ENCODE data around the gene TMEM263.

Gene TMEM263

DNA sequence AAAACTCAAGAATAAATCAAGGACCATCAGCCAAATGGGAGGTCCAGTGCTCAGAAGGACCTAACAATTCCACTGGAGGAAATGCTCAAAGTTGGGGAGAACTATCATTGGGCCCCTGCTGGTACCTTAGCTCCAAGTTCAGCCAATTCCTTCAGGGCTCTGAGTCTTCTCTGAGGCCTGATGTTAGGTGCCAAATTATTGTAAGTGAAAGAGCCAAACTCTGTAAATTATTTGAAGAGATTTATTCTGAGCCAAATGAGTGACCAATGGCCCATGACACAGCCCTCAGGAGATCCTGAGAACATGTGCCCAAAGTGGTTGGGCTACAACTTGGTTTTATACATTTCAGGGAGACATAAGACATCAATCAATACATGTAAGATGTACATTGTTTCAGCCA, 8.2 kb upstream of the TMEM263 start:
- DNase-seq (ENCODE audit: low read depth): no peak

DNA sequence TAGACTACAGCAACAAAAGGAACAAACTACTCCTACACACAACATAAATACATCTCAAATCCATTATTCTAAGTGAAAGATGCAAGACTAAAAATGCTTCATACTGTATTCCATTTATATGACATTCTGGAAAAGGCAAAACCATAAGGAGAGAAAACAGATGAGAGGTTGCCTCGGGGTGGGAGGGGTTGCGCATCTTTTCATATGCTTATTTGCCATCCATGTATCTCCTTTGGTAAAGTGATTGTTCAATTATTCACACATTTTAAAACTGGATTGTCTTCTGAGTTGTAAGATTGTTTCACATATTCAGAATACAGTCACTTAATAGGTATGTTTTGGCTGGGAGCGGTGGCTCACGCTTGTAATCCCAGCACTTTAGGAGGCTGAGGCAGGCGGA, 5.1 kb upstream of the TMEM263 start:
- no peak for DNase-seq (ENCODE audit: low read depth)

DNA sequence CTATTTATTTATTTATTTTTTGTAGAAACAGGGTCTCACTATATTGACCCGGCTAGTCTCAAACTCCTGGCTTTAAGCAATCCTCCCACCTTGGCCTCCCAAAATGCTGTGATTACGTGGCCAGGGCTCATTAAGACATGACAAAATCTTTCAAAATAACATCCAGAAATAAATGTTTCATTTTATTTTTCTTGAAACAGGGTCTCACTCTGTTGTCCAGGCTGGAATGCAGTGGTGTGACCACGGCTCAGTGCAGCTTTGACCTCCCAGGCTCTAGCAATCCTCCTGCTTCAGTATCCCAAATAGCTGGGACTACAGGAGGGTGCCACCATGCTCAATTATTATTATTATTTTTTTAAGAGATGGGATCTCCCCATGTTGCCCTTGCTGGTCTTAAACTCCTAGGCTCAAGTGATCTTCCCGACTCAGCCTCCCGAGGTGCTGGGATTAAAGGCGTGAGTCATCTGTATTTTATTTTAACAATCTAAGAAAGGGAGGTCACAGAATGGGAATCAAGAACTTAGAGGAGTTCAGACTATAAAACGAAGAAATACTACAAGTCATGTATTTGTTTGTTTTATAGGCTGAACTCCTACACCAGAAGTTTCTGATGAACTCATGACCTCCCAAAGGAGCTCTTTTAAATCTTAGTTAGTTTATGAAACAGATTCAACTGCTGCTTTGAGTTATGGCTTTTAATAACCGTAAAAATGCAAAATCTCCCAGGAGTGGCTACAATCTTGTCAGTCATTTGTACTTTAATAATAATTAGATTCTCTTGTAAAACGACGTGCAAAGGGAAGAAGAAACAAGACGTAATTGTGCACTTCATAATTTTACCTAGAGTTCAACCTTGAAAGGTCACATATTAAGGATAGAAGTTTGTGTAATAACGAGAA, 2.1 kb upstream of the TMEM263 start:
- no peak for DNase-seq (ENCODE audit: low read depth)

DNA sequence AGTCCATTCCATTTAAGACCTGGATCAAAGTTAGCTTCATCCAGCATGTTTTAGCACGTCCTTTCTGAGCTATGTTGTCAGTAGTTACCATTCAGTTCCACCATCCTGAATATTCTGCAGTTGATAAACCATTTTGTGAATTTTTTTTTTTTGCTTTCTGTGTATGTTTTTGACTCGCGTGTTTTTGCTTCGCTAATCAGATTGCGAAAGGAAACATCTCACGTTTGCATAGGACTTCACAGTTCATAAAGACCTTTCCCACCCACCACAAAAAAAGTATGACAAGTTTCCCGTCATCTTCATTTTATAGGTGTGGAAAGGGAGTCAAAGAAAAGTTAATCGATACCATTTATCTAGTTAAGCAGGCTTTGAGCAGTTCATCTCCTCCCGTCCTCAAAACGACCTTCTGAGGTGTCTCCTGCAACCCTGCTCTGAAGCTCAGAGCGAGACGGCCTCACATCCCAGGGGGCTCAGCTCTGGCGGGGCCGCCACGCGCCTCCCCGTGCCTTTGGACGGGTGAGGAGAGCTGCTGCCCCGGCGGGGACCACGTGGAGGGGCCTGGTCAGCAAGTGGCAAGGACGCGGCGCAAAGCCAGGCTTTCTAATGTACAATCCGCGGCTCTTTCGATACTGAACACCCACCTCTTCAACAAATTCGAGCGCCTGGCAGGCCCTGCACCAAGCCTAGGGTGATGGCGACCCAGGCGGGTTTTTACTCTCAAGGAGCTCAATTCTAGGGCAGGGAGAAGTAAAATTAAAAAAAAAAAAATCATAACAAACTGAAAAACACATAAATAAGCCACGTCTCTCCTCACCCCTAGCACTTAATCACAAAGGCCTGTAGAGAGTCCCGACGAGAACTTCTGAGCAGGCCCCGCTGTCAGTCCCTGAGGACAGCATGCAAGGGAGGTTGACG, 988 bp upstream of the TMEM263 start:
- no peak for DNase-seq (ENCODE audit: low read depth)

GRCh38 chr12:106956048-106956578, 406 bp downstream of the TMEM263 start:
- peak; percentile 56 for DNase-seq (ENCODE audit: low read depth)

DNA sequence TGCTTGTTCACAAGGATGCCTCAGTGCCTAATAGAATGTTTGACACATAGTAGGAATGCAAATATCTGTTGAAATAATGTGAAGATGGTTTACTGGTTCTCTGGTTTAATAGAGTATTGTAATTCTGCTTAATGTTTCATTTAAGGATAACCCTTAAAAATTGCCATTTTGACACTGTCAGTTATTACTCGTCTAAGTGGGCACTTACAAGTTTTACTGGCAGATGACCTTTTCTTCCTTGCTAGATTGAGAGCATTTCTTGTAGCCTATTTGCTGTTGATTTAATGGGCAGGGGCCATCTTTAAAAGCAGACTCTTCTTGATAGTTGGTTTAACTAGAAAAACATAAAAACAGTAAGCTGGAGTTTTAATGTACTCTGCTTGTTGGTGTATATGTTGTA, 1.9 kb downstream of the TMEM263 start:
- no peak for DNase-seq (ENCODE audit: low read depth)

DNA sequence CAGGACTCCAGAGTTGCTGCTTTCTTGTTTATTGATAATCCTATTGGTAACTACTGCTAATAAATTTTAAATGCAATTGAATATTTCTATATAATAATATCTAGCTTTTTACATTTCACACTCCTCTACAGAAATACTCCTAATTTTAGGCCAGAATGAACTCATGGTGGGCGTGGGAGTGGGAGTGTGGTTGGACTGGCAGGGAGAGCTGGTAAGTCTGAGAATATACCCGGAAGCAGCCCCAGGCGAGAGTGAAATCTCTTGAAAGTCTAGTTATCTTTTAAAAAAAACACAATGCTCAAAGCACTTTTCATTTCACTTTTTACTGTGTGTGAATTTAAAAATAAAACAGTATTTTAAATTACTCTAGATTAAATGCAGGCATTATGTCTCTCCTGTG, 4.7 kb downstream of the TMEM263 start:
- no peak for DNase-seq (ENCODE audit: low read depth)

DNA sequence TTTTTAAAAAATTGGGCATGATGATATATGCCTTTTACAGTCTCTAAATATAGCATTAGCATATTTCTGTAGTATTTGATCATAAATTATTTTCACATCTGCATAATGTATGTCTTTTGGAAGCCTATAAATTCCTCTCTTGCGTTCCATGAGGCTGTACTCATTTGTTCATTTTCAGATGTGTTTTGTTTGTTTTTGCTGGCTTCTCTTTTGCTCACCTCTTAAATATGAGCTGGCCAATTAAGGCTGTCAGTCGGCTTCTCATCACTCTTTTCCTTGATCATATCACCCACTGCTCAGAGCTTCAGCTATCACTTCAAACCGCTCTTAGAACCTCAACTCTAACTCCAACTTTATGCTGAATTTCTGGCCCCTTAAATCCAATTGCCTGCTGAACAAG, 6.6 kb downstream of the TMEM263 start:
- no peak for DNase-seq (ENCODE audit: low read depth)

GRCh38 chr12:106964526-106964925, 8.8 kb downstream of the TMEM263 start:
- DNase-seq (ENCODE audit: low read depth): no peak

DNA sequence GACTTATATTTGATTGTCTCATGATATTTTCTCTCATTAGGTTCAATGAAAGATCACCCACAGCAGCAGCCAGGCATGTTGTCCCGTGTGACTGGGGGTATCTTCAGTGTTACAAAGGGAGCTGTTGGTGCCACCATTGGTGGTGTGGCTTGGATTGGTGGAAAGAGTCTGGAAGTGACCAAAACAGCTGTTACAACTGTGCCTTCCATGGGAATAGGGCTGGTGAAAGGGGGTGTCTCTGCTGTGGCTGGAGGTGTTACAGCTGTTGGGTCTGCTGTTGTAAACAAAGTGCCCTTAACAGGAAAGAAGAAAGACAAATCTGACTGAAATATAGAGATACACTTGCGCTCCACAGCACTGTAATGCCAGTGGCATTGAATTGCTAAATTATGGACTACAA, 15.4 kb downstream of the TMEM263 start:
- no peak for DNase-seq (ENCODE audit: low read depth)

- no peak for DNase-seq (ENCODE audit: low read depth)
These were observed 17.8 kb downstream of the TMEM263 start for GRCh38 chr12:106973545-106973944.

- no peak for DNase-seq (ENCODE audit: low read depth)
These were observed 18.8 kb downstream of the TMEM263 start for GRCh38 chr12:106974511-106974910.

GRCh38 chr12:106975098-106975497, 19.4 kb downstream of the TMEM263 start:
- DNase-seq (ENCODE audit: low read depth): no peak

DNA sequence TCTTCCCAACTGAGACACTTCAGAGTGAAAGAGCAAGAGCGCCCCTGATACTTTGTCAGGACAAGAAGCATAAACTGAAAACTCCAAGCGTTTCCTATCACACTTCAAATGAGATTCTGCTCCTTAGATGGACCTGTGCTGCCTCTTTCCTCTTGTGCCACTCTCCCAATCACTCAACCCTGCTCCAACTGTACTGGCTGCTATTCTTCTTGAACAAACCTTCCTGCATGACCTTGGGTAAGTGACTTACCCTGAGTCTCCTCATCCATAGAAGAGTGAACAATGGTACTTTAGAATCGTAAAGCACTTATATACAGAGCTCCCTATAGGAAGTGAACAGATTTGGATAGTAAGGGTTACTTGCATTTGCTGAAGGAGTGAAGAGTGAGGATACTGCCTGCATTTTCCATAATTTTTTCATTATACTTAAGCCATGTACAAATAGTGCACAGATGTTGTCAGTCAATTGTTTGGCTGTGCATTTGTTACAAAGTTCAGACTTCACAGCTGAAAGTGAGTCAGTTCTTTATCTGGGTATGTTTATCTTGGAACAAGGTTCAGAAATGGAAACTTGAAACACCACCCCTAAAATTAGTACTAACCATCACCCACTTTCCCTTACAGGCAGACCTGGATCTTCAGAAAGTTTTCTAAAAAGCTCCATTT, 20.4 kb downstream of the TMEM263 start:
- DNase-seq (ENCODE audit: low read depth): no peak

DNA sequence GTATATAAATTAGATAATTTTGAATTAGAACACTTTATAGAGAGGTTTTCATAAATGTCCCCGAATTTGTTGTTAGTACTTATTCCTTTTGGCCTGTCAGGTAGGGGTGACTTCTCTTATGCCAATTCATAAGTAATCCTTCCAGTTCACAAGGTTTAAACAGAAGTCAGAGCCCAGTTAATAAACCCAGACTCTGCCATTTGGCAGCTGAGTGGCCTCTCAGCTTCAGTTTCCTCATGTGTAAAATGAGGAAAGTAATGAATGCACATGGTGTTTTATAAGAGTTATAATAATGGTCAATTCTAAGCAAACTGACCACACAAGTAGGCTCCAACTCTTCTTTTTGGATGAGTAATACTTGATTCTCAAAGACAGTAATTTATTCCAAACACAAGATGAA, 21.0 kb downstream of the TMEM263 start:
- DNase-seq (ENCODE audit: low read depth): no peak

GRCh38 chr12:106978035-106978800, 22.5 kb downstream of the TMEM263 start:
- DNase-seq (ENCODE audit: low read depth): no peak

- no peak for DNase-seq (ENCODE audit: low read depth)
These were observed 25.2 kb downstream of the TMEM263 start for GRCh38 chr12:106980944-106981343.

GRCh38 chr12:106981788-106982187, 26.1 kb downstream of the TMEM263 start:
- no peak for DNase-seq (ENCODE audit: low read depth)

DNA sequence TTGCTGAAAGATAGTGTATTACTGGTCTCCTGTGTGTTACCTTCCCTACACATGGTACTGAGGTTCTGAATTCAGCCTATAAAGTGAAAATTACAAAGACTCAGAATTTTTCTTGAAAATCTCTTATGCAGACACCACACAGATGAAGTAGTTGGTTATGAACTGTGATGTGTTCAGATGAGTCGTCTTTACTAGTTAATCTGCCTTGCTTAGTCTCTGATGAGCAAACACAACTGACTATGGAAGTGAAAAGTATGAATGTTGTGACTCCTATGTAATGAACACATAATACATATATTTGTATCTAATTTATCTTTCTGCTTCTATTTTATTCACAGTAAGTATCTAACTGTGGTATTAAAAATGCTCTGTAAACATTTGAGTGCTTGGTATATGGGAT, 26.5 kb downstream of the TMEM263 start:
- no peak for DNase-seq (ENCODE audit: low read depth)

- DNase-seq (ENCODE audit: low read depth): peak; percentile 33
These were observed 29.0 kb downstream of the TMEM263 start for GRCh38 chr12:106984588-106985137.

DNA sequence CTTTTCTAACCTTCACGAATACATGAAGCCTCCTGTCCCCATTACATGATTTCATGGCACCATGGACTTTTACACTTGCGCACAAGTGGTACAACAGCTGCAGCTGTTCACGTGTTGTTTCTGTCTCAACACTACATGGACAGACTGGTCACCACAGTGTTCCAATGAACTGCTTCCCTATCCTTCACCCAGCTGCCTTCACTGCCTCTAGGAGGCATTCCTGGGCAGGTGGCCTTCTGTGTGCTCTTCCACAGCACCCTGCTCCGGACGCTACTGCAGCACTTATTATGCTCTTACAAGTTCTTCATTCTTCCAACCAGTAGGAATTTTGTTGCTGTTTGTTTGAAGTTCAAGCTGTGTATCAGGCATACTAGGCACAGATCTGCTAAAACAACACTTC, 29.8 kb downstream of the TMEM263 start:
- no peak for DNase-seq (ENCODE audit: low read depth)
